KG1 (cell line): Measurements from ENCODE around the gene MORN4.
"Not testable (repeated sequence)": the region's sequence is repeated elsewhere in the genome, so short reads cannot be mapped to it uniquely, and the experiment has no call there.

Experiments used
- DNase-seq: peaks from one replicate; lab custom pipeline; 2025; lab: John Stamatoyannopoulos, UW

MORN4 gene

GRCh38 chr10:97640868-97641811, 7.8 kb upstream of the MORN4 start:
- DNase-seq = no peak

- DNase-seq = peak; percentile 96
Observed at GRCh38 chr10:97640174-97640867, 7.0 kb upstream of the MORN4 start, which contains the start of gene PI4K2A. TSS of gene PI4K2A (plus strand) at chr10:97640671. CDS start at chr10:97640743, 72 bp downstream.

DNA sequence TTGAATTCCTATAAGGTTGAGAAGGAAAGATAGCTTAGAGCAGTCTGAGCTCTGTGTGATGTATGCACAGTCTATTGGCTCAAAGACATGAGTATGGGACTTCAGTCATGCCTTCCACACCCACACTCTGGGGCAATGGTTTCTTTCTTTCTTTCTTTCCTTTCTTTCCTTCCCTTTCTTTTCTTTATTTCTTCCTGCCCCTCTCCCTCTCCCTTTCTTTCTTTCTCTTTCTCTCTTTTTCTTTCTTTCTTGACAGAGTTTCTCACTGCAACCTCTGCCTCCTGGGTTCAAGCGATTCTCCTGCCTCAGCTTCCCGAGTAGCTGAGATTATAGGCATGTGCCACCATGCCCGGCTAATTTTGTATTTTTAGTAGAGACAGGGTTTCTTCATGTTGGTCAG, 5.8 kb upstream of the MORN4 start:
- not testable (repeated sequence) for DNase-seq

GRCh38 chr10:97635577-97635976, 2.3 kb upstream of the MORN4 start:
- no peak for DNase-seq

DNA sequence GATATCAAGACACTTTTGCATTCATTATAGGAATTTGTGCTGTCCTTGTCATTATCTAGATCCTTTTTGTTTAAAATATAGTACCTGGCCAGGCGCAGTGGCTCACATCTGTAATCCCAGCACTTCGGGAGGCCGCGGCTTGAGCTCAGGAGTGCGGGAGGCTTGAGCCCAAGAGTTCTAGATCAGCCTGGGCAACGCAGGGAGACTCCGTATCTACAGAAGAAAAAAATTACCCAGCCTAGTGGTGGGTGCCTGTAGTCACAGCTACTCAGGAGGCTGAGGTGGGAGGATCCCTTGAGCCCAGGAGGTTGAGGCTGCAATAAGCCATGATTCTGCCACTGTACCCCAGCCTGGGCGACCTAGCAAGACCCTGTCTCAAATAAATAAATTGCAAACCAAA, 621 bp upstream of the MORN4 start:
- DNase-seq = no peak

- DNase-seq = no peak
Observed at GRCh38 chr10:97631098-97631497, 2.2 kb downstream of the MORN4 start.

GRCh38 chr10:97629289-97629688, 4.0 kb downstream of the MORN4 start:
- no peak for DNase-seq

GRCh38 chr10:97628228-97628627, 5.1 kb downstream of the MORN4 start:
- DNase-seq = no peak

DNA sequence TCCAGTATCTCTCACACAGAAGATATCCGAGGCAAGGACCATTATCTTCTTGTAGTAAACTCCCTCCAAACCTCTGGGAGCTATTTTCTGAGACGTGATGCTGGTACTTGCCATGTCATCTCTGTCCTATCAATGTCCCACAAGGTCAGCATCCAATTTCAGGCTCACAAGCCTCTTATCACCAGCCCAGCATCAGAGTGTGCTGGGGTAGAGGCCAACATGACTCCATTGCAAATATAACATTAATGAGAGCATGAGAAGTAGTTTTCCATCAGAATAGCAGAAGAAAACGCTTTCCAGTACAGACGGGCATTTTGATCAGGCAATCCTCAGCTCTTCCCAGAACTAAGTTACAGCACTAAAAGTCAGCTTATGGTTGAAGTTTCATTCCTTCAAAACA, 5.6 kb downstream of the MORN4 start:
- no peak for DNase-seq

- DNase-seq = no peak
Observed at GRCh38 chr10:97623277-97623676, 10.0 kb downstream of the MORN4 start.

GRCh38 chr10:97618733-97619132, 14.6 kb downstream of the MORN4 start:
- no peak for DNase-seq

DNA sequence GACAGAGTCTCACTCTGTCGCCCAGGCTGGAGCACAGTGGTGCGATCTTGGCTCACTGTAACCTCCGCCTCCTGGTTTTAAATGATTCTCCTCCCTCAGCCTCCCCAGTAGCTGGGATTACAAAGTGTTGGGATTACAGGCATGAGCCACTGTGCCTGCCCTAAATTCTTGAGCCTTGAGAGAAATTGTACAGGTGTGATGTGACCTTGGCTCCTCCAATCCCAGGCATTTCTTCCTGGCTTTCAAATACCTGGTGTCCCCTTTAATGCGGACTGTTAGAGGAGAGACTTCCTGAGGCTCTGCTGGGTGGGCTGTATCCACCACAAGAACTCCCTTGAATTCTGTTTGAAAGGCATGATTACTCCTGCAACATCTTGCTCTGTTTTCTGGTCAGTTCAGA, 15.0 kb downstream of the MORN4 start:
- no peak for DNase-seq

DNA sequence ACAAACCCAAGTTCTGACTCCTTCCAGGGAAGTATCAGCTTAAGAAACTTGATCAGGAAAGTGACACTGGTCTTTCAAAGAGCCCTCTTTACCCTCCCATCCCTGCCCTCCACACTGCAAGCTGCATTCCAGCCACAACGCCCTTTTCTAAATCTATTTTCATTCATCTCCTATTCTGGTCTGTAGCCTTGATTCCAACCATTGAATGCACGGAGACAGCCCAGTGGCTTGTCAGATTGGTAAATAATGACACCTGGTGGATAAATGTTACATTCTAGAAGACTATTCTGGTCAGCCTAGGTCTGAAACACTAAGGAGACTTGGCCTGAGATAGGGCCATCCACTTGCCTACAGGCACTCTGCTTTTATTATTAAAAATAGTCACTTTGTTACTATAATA, 20.9 kb downstream of the MORN4 start:
- no peak for DNase-seq

GRCh38 chr10:97611473-97611872, 21.8 kb downstream of the MORN4 start:
- no peak for DNase-seq

- no peak for DNase-seq
Observed at GRCh38 chr10:97608991-97609561, 24.2 kb downstream of the MORN4 start.

- DNase-seq = no peak
Observed at GRCh38 chr10:97607095-97607636, 26.1 kb downstream of the MORN4 start.

DNA sequence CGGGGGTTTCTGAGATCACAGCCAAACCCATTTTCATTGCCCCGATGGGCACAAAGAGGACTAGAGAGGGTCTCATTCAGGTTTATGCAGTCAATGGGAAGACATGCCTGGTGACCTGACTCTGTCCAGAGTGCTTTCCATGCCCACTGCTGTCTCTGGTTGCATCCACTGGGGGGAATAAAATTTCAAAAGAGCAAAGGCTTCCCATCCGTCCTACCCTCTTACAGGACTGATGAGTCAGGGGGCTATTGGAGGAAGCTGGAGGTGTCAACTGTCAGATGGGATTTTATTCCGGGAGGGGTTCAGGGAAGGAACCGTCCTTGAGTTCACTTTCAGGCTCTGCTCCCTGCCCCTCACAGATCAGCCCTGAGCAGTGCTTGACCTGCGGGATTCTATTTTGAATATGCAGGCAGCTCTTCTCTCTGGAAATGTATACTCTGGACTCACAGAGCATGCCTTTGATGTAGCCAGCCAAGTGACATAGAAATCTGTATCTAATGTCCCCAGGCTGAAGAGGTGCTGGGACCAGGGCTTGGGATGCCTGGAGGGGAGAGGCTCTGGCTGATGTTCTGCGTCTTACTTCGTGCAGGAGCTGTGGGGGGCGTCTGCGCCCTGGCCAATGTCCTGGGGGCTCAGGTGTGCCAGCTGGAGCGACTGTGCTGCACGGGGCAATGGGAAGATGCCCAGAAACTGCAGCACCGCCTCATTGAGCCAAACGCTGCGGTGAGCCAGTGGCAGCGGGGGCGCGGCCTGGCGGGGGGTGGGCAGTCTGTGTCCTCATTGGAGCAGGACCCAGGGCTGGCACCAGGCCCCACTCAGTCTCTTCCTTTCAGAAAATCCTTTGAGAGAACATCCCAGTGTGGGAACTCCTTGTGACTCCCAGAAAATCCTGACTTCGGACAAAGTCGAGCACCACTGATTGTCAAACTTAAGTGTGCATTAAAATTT, 31.8 kb downstream of the MORN4 start:
- no peak for DNase-seq

DNA sequence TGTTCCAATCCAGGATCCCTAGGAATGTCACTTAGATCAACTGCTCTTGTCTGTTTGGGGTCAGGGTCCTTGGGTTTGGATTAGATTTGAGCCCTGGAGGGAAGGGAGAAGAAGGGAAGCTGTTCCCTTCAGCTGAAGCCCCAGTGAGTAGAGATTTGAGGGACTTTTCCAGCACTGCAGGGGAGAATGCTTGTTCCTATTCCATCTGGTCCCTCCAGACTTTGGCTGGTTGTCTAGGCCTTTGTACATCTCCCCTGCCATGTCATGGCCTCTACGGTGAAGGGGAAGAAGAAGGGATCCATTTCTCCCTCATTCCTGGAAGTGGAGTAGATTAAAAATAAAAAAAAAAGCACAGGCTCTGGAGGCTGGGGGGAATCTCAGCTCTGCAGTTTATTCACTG, 32.7 kb downstream of the MORN4 start:
- no peak for DNase-seq

GRCh38 chr10:97599272-97599619, 34.1 kb downstream of the MORN4 start:
- DNase-seq = no peak

DNA sequence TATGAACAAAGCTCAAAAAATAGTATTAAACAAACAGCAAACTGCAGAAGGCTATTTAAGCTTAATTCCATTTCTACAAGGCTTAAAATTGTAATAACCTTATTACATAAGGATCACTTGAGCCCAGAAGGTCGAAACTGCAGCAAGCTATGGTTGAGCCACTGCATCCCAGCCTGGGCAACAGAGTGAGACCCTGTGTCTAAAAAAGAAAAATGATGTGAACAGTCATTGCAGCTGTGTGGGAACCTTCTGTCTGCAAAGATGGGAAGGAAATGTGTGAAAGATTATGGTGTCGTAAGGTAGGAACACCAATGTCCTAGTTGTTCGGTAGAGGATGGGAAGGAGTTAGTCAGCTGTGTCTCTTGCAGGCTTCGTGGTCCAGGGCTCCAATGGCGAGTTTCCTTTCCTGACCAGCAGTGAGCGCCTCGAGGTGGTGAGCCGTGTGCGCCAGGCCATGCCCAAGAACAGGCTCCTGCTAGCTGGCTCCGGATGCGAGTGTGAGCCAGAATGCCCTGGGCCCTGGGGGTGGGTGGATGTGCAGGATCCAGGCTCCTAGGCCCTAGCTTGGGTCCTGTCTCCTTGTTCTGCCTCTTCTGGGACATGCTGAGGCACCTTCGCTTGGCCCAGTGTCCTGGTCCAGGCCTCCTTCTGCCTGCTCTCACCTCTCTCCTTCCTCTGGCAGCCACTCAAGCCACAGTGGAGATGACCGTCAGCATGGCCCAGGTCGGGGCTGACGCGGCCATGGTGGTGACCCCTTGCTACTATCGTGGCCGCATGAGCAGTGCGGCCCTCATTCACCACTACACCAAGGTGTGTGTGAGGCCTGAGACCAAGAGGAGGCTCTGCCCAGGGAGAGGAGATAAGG, 34.7 kb downstream of the MORN4 start:
- DNase-seq = no peak

GRCh38 chr10:97597778-97598177, 35.5 kb downstream of the MORN4 start:
- no peak for DNase-seq
